IPS-NIHi11 (cell line): ENCODE data around the gene PGA4.
A peak's percentile ranks its signal among the peaks of the same experiment; 100 is the strongest.
"Not testable (repeated sequence)": the region's sequence is repeated elsewhere in the genome, so short reads cannot be mapped to it uniquely, and the experiment has no call there.

Experiments
- DNase-seq: peaks from one replicate; pipeline ENCODE4 v3.0.0; 2012; ENCODE audit warnings: mixed read lengths, low spot score

PGA4 gene

GRCh38 chr11:61222047-61222446 is at the start of gene PGA4:
Gene PGA4, plus strand, starts transcription at chr11:61222347. Its CDS starts 54 bp downstream, at chr11:61222401.
- DNase-seq, result not testable (repeated sequence)

- DNase-seq, result peak; percentile 0
Measured at GRCh38 chr11:61172356-61172755, 49.8 kb upstream of the PGA4 start.

- no peak for DNase-seq
Measured at GRCh38 chr11:61172888-61173287, 49.3 kb upstream of the PGA4 start.

- peak; percentile 1 for DNase-seq
Measured at GRCh38 chr11:61173456-61173855, 48.7 kb upstream of the PGA4 start.

- no peak for DNase-seq
Measured at GRCh38 chr11:61174273-61174672, 47.9 kb upstream of the PGA4 start.

GRCh38 chr11:61174949-61175348 is 47.2 kb upstream of the PGA4 start:
- peak; percentile 1 for DNase-seq

- peak; percentile 2 for DNase-seq
Measured at GRCh38 chr11:61176446-61176845, 45.7 kb upstream of the PGA4 start.

- DNase-seq, result not testable (repeated sequence)
Measured at GRCh38 chr11:61180205-61180604, 41.9 kb upstream of the PGA4 start.

- DNase-seq, result peak; percentile 0
Measured at GRCh38 chr11:61181489-61181888, 40.7 kb upstream of the PGA4 start.

GRCh38 chr11:61183645-61184044 is 38.5 kb upstream of the PGA4 start:
- DNase-seq, result no peak

GRCh38 chr11:61186504-61186903 is 35.6 kb upstream of the PGA4 start:
- DNase-seq, result no peak

- peak; percentile 82 for DNase-seq
Measured at GRCh38 chr11:61187505-61188130, 34.5 kb upstream of the PGA4 start.

- no peak for DNase-seq
Measured at GRCh38 chr11:61189933-61190332, 32.2 kb upstream of the PGA4 start.

GRCh38 chr11:61193596-61193995 is 28.6 kb upstream of the PGA4 start:
- DNase-seq, result peak; percentile 14

- DNase-seq, result peak; percentile 8
Measured at GRCh38 chr11:61194169-61194671, 27.9 kb upstream of the PGA4 start.

GRCh38 chr11:61194981-61195695 is 27.0 kb upstream of the PGA4 start:
- peak; percentile 17 for DNase-seq

GRCh38 chr11:61195719-61196118 is 26.4 kb upstream of the PGA4 start:
- peak; percentile 29 for DNase-seq

GRCh38 chr11:61198361-61198760 is 23.8 kb upstream of the PGA4 start:
- DNase-seq, result no peak

- peak; percentile 0 for DNase-seq
Measured at GRCh38 chr11:61198948-61199523, 23.1 kb upstream of the PGA4 start.

GRCh38 chr11:61201476-61201875 is 20.7 kb upstream of the PGA4 start:
- DNase-seq, result no peak

- DNase-seq, result not testable (repeated sequence)
Measured at GRCh38 chr11:61202950-61203746, 19.0 kb upstream of the PGA4 start, which contains the start of gene PGA3. Gene PGA3, plus strand, starts transcription at chr11:61203515. Its CDS starts 50 bp downstream, at chr11:61203565.

- not testable (repeated sequence) for DNase-seq
Measured at GRCh38 chr11:61203873-61204272, 18.3 kb upstream of the PGA4 start.
